HG03064 (cell line): Measurements from ENCODE around the gene FGR.

Source experiments
- ATAC-seq: cut with Tn5 transposase; IDR thresholded peaks from one replicate; pipeline ENCODE4 v1.9.1; 2021; ENCODE audit warnings: low read depth; ENCODE audit not compliant: unreplicated experiment

Gene FGR

DNA sequence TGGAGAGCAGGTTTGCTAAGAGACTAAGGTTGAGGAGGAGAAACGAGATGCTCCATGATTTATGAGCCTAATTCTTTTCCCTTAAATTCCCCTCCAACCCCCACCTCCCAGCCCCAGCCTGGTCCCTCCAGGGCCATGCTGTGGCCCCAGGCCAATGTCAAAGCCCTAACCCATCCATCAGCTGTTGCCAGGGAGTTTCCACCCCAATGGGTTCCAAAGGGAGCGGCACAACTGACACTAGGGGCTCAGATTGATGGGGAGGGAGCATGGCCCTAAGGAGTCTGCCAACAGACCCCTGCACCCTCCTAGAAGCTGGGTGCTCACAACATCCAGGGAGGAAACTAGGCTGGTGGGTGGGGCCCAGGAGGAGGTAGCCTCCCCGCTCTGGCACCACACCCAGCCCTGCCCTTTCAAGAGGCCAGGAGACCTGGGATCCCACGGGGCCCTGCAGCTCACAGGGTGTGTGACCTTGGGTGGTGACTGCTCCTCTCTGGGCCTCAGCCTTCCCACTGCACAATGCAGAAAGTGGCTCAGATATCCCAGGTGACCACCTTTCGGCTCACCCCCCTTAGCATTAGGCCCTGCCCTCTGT, 44.0 kb downstream of the FGR start:
- ATAC-seq = no peak

DNA sequence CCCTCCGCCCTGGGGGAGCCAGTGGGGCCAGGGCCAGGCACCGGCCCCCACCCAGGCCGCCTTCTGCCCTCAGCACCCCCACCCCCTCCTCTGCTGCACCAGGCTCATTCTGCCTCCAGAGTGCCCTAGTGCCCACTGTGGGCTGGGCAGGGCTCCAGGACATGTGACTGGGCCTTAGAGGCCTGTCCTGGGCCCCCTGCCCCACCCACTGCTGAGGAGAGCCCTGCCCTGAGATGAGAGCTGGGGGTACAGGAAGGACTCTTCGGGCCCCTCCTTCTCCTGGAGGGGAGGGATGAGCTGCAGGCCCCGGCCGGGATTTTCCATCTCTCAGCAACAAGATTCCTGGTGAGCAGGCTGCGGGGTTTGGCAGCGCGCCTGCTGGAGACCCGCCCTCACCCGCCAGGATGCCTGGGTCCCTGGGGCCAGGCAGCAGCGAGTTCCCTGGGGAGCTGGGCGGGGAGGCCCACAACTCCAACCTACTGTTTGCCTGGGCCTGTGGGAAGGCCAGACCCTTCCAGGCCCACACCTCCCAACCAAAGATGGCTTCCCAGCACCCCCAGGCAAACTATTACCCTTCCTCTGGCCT, 45.1 kb downstream of the FGR start:
- ATAC-seq = no peak

DNA sequence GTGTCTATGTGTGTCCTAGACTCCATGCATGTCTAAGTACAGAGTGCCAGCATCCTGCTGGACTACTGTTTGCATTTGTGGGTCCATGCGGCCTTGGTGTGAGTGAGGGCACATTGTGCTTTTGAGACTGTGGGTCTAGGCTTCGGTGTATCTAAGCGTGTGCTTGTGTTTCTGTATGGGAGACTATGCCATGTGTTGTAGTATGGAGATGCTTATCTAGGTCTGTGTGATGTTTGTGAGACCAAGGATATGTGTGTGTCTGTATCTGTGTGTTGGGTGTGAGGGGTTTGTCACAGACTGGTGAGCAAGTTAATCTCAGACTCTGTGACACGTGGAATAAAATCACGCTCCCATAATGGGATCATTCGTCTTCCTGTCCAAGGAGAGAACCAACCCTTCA, 45.5 kb downstream of the FGR start:
- ATAC-seq = no peak

DNA sequence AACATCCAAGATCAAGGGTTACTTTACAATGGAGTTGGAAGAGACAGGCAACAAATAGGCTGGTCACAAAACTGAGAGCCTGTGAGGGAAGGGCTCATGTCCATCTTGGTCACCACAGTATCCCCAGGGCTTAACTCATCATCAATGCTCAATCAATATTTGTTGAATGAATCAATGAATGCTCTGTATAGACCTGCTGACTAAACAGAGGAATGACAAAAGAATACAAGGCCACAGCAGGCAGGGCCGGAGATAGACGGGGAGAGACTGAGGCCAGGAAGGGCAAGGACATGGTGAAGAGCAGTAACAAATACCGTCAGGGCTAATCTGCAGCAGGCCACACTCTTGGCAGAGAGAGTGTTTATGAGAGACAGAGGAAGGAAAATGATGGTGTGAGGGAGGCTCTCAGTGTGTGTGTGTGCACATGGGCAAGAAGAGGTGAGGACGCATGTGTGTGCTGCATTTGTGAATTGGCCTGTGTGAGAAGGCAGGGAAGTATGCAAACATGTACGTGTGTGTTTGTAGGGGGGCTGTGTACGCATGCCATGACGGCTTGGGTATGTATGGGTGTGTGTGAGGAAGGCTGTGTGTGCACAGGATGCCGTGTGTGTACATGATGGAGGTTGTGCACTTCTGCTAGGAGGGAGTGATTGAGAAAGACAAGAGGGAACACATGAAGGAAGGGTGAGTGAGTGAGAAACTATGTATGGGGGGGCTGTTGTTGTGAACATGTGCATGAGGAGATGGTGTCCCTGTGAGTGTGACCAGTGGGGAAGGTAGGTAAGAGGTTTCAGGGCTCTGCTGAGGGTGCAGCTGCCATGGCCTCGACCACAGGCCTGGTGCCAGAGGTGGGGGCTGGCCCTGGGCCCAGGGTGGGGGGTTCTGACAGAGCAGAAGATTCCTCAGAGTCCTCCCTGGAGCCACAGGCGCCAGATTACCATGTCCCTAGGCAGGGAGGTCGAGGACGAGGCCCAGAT, 46.4 kb downstream of the FGR start:
- no peak for ATAC-seq

DNA sequence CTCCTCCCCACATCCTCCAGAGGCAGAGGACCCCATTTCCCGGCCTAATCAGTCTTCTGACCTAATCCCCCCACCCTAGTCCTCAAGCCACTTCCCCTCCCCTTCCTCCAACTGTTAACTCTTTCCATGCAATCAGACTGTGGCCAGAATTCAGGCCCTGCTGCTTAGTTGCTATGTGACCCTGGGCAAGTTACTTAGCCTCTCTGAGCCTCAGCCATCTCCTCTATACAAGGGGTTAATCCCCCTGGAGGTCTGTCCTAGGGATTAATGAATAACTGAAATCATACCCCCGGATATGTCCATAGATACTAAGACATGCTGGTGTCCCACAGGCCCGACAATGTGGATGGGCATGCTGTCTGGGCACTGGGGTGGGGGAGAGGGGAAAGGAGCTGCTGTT, 49.3 kb downstream of the FGR start:
- ATAC-seq = no peak

DNA sequence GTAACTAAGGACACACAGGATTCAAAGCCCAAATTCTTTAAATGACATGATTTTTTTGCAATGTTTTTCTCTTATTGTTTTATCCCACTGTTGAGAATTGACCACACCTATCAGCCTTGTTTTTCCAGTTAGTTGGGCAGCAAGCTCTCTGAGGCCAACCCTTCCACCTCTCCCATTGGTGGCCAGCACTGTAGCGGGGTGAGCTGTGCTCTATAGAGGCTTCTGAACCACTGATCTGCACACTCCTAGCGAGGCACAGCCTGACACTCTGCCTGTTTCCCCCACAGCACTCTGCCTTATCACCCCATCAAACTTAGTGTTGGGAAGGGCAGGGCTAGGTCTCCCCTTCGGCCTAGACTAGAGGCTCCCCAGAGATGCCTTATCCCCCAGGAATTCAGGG, 50.5 kb downstream of the FGR start:
- ATAC-seq = no peak

DNA sequence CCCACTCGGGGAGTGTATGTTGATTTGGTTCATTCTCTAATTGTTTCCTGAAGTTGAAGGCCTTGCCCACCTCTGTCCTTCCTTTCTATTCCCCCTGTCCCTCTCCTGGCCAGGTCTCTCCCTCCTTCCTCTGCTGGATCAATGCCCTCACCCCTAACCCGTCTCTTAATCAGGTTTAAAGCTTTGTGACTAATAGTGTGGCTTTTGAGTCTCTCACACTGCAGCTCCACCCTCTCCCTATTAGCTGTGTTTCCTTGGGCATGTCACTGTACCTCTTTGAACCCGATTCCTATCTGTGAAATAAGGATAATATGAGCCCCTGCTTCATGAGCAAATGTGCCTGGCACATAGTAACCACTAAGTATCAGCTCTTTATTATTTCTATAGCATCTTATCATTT, 51.5 kb downstream of the FGR start:
- ATAC-seq = no peak

DNA sequence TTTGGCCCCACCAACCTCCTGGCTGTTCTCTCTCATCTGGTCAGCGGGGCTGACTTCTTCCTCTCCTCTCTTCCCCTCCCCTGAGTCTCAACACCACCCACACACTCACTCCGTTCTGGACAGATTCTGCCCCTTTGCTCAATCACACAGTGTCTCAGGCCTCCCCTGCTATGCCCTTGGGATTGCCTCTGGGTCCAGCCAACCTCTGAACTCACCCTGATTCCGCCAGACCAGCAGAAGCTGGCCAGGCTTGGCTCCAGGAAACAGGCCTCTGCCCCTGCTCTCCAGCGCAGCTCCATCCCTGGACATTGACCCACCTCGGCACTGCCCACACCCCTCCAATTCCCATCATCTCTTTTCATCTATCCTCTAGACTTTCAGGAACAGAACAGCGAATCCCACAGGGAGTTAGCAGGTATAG, 53.2 kb downstream of the FGR start:
- ATAC-seq = no peak

DNA sequence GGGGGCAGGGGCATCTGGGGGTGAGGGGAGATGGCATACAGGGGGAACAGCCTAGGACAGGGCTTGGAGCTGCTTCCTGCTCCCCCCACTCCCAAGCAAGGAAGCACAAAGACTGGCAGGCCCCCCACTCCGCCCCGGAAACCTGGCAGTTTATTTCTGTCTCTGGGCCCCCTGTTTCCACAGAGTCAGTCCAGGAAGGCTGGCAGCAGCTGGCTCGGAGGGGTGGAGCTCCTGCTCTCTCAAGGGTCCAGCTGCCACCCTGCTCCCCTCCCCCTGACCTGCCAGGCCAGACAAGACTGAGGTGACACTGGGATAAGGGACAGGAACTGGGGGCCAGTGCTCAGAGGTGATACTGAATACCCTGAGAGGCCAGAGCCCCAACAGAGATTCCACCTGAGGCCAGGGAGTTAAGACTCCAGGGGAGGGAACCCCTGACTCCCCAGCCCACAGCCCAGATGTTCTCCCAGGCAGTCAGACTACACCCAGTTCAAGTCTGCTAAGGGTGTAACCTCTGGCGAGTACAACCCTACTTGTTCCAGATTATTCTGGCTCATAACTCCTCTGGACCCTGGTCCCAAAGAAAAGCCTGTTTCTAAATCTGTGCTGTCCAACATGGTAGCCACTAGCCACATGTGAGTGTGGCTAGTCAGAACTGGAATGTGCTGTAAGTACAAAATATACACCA, 57.3 kb downstream of the FGR start:
- ATAC-seq = no peak

DNA sequence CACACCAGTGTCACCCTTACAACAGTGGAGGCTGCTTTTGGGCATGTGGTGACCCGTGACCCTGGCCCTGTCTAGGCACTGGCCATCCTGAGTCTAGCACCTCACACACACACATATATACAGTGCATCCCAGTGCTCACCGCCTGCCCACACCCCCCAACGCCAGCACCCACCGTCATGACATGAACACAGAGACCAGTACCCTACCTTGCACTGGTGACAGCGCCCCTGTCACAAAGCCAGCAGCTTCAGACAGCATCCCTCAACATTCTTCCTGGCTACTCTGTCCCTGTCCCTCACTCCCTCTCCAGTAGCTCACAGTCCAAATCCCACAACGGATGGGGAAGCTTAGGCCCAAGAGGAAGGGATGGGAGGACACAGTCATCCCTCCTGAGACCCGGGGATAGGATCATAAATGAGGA, 58.2 kb downstream of the FGR start:
- ATAC-seq = no peak

DNA sequence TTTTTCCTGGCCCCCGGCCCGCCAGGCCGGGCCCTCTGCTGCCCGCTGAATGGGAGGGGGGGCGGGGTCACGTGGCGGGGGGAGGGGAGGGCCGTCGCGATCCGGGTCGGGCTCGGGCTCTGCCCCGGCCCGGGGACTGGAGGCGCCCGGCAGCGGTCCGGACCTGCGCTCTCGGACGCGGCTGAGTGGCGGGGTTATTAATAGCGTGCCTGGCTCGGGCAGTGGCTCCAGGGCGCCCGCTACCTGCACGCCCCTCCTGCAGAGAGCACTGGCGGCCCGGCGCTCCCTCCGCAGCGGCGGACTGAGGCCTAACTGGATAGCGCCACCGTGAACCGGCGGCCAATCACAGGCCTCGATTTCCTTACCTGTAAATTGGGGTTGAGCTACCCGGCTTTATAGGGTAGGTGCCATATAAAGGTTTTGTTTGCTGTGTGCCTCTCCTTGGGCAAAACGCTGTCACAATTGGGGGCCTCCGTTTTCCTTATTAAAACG, 59.1 kb downstream of the FGR start:
- no peak for ATAC-seq

DNA sequence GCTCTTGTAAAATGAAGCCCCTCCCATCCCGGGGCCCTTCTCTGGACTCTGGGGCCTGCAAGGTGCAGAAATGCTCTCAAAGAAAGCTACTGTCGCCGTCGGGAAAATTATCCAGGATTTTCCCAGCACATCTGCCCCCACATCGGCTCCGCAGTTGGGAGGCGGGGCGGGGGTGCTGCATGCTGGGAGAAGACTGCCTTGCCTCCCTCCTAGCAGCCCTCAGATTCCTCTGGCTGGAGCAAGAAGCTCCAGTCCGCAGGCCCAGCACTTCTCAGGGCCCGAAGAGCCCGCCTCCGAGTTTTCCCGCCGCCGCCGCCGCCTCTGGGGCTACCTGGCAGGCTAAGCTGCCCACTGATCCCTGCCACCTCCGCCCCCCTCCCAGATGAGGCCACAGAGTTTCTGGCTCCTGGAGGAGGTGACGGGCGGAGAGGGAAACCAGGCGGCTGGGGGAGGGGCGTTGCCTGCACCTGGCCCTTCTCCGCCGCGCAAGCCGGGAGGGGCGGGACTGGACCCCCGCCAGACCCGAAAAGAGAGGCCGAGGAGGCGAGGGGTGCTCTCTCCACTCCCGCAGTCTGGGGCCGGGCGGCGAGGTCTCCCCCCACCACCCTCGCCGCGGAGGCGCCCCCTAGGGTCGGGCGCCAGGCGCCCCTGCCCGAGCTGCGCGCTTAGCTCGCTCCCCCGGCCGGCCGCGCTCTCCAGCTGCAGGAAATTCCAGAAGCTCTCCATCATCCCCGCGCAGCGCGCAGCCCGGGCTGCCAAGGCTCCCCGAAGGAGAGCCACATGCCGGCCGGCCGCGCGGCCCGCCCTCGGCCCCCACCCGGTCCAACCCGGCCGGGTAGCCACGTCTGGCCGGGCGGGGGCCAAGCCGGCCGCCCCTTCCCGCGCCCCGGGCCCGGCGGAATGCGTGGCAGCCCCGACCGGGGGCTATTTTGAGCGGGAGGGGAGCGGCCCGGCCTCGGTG, 59.8 kb downstream of the FGR start:
- no peak for ATAC-seq

DNA sequence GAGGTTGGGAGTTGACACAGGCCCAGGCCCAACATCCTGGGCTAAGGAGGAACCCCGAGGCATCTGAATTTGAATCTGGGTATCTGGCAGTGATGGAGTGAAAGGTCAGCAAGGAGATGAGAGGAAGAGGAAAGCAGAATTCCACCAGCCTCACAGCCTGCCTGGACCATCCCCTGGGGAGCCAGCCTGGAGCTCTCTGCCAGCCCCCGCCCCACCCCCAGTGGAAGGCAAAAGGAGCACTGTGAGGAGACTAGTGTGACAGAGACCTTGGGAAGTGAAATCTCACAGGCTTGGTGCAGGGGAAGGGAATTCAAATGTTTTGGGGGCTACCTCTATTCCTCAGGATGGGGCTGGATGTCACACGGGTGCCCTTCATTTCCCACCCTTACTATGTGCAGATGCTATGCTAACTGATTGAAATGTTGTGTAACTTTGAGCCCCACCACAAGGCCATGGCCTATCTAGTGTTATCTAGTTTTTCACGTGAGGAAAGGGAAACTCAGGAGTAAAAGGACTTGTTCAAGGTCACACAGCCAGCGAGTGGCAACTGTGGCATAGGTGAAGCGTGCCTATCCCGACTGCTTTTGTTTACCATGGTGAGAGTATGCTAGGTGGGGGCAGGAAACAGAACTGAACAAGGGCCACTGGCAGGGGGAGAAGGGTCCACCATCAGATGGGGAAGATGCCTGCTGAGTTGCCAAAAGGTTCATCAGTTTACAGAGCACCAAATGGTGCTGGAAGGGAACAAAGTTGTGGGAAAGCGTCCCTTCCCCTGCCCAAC, 60.8 kb downstream of the FGR start:
- ATAC-seq = no peak

DNA sequence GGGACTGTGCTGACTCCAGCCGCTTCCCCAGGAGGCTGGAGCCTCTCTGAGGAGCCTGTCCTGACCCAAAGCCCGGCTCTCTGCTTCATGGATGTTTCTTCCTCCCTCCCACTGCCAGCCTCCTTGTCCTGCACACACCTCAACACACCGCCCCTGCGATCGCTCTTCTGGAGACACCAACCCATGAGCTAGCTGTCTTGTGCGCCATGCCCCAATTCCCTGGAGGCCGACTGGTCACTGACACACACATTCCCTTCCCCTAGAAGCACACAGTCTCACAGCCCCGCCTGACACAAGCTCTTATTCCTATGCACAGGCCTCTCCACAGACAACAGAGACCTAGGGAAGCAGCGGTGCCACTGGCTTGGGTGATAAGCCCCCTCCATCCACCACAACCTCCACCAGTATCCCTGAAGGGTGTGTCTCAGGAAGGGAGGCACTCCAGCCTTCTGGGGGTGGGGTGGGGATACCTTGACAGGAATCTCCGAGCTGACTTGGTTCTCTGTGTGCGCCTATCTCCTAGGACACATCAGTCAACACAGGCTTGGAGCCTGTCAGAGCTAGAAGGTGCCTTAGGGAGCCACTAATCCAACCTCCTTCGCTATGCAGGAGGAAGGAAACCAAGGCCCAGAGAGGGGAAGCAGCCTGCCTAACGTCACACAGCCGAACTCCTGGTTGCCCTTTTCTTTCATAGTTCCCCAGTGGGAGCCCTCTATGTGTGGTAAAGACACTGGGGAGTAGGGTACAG, 62.1 kb downstream of the FGR start:
- ATAC-seq = no peak

DNA sequence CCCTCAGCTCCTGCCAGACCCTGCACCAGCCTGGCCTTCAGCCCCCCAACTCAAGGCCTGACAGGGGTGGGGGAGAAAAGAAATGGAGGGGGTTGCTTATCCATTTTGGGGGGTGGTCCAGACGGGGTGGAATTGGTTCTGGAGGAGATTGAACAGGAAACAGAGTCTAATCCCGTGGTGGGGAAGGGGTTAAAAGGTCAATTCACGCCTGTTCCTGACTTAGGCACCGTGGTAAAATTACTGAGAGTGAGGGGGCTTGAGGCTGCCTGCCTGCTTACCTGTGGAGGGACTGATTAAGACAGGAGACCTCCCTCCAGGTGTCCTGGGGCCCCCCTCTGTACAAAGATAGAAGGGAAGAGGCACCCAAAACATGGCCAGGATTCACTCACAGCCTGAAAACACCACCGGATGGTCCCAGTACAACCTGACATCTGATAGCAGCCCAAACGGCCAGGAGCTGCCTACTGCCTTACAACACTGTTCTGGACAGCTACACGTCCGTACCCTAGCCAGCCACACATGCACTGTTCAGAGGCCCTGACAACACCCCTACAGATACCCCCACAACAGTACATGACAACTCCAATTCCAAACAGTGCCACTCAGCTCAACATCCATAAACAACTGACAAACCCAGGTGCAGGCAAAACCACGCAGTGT, 62.8 kb downstream of the FGR start:
- no peak for ATAC-seq

DNA sequence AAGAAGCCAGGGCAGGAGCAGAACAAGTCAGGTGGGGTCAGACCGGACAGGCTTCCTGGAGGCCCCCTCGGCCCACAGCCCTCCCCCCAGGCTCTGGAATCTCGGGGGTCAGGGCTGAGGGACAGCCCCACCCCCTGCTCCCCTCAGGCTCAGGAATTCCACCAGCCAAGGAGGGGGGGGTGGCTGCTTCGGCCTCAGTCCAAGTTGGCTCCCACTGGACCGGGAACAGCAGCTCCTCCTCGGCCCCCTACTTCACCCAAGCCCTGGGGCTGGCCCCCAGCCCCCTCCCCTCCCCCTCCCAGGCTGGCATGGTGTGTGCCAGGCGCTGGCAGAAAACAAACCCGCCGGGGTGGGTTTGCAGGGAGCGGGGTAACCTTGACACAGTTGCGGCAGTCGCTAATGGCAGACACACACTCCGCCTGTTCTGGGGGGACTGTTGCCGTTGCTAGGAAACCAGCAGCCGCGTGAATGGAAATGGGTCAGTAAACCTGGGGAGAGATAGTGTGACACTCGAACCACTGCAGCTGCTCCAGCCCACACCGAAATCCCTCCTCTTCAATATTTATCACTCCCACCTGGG, 63.5 kb downstream of the FGR start:
- ATAC-seq = no peak

DNA sequence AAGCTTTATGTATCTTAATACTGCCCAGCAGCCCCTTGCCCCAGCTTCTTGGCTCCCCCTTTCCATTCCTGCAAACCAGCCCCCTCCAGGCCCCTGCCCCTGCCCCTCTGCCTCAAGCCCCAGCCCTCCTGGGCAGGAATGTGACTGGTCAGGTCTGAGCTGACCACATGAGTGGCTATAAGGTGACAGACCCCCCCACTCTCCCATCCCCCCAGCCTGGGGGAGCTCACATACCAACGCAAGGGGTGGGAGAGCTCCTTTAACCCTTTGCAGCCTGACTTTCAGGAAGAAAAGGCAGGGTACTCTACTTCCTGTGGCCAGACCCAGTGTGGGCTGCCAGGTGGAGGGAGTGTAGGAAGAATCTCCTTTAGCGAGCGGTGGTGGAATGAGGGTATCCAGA, 64.2 kb downstream of the FGR start:
- ATAC-seq = no peak

DNA sequence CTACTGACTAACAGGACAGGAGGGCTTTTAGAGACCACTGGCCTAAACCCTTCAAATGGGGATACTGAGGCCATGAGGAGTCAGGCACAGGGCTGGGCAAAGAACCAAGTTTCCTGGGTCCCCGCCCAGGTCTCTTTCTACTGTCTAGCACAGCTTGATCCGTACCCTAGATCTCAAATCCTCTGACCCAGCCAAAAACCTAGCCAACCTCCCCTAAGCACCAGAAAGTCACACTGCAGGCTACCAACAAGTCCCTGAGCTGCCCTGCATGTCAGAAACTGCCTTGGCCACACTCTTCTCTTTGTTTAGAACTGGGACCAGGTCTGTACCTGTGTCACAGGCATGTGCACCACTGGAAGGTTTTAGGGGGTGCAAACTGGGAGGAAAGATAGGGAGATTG, 64.6 kb downstream of the FGR start:
- ATAC-seq = no peak
